Stimulated activated CD8-positive, alpha-beta memory T cell treated with anti-CD3 and anti-CD28 coated beads, Interleukin-7, amount 100 ng/mL, for 1 hour (primary cell): Measurements from ENCODE around the gene TOM1L2.
A peak's percentile ranks its signal among the peaks of the same experiment; 100 is the strongest.
"Not testable (repeated sequence)": the region's sequence is repeated elsewhere in the genome, so short reads cannot be mapped to it uniquely, and the experiment has no call there.

Experiments
- DNase-seq, 2 donors: peaks; one replicate each; pipeline ENCODE4 v3.0.0-alpha.2; 2020; ENCODE audit warnings: low read depth in 2 of 2

The TOM1L2 gene

GRCh38 chr17:17819561-17819995 lies 152.6 kb downstream of the TOM1L2 start:
- DNase-seq: no peak

DNA sequence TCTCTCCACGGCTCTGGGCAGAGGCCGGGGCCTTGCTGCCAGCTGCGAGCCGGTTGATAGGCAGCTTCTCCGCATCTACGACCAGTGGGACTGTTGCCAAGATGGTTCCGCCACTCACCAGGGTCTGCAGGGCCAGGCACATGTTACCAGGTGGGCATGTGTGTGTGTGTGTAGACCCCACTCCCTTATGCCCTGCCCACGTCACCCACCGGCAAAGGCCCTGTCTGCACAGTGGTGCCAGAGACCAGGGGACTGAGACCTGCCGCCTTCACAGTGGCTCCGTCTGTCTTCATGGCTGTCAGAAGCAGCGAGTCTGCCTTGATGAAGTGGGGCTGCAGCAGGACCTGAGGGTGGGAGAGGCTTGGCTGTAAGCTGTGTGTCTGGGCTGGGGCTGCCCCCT lies 153.1 kb downstream of the TOM1L2 start:
- DNase-seq: no peak

GRCh38 chr17:17818088-17818526 lies 154.1 kb downstream of the TOM1L2 start:
- DNase-seq: no peak

DNA sequence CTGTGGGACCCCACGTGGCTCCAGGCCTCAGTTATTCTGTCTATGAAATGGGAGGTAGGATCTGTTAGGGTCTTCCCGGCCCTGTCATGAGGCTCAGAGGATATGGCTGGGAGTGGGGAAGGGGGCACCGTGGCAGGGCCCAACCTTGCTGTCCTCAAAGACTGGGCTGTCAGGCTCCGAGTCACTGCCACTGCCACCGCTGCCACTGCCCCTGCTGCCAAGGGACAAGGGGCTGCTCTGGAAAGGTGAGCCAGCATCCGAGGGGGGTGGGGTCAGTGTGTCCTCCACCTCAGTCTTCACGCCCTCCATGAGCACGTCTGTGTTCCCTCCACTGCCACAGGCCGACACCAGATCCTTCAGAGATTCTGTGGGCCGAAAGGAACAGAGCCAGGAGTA lies 154.7 kb downstream of the TOM1L2 start:
- DNase-seq: no peak

GRCh38 chr17:17816831-17817551 lies 155.2 kb downstream of the TOM1L2 start:
- no peak for DNase-seq

- DNase-seq: no peak
These were observed 155.9 kb downstream of the TOM1L2 start for GRCh38 chr17:17816240-17816814.

- DNase-seq: no peak
These were observed 156.6 kb downstream of the TOM1L2 start for GRCh38 chr17:17815436-17816200.

DNA sequence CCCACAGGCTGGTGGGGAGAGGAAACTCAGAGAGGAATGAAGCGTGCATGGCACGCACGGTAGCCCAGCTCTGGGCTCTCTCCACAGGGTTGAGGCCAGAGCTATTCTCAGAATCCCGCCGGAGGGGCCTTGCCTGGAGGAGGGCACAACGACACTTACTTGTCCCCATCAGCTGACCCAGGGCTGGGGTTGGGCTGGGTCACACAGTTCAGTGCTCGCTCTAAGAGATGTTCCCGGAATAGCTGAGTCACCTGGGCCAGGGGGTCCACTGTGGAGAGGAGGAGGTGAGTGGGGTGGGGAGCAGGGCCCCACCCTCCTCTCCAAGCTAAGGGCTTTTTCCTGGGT lies 157.2 kb downstream of the TOM1L2 start:
- DNase-seq: no peak

DNA sequence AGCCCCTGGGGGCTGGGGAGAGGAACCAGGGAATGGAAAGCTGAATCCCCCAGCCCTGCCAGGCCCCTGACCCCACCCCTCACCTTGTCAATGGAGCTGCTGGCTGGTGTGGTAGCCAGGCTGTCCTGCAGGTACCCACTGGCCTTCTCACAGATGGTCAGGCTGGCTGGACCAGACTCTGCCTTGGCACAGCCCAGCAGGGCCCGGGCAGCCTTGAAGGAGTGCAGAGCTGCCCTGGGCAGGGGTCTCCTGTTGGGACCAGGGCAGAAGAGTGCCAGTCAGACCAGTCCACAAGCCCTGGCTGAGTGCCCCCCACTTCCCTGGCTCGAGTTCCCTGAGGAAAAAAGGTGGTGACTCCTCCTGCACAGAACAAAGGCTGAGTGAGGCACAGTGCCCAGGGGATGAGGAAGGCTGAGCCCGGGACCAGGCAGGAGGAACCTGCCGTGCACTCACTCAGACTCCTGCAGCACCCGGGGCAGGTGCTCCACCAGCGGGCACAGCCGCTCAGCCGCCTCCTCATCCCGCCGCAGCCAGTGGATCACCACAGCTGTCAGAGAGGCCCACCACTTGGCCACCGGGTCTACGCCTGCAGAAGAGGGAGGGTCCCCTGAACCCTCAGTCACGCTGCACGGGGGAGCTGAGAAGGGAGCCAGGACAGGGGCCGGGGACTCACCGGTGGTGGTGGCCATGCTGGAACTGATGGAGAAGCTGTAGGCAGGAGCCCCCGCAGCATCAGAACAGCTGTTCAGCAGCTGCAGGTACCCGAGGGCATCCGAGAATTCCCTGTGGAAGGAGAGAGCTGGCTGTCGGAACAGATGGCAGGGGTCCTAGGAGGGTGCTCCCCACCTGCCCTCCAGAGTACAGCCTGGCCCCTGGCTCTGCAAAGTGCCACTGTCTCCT lies 157.8 kb downstream of the TOM1L2 start:
- DNase-seq: no peak

GRCh38 chr17:17813725-17814095 lies 158.5 kb downstream of the TOM1L2 start:
- no peak for DNase-seq

- DNase-seq: no peak
These were observed 159.0 kb downstream of the TOM1L2 start for GRCh38 chr17:17813055-17813724.

DNA sequence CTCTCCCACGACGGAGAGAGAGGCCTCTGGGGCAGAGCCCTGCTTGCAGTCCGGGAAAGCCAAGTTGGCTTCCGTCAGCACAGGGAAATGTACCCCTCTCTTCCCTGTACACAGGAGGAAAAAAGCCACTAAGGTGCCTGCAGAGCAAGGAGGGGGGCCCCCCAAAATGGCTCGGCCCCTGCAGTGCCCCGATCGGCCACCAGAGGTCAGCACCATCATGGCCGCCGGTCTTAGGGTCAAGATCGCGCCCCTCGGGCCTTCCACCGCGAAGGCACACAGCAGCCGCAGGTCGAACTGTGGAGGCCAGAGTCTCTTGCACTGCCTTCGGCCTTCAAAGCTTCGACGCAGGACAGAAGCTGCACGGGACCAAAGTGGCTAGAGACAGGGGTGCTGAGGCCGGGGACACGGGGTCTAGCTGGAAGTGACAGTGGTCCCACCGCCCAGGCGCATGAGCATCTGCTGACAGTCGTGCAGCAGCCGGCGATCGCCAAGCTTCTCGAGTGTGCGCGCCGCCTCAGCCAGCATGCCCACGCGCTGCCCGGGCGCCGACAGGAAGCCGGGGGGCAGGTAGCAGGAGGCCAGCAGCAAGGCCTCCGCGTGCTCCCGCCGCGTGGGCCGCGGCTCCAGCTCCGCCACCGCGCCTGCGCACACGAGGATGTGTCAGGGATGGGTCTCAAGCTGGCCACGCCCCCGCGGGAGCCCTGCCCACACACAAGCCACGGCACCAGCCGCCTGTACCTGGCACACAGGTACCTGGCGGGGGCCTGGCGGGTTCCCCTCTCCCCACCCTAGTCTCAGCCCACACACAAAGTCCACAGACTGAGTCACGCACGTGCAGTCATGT lies 159.8 kb downstream of the TOM1L2 start:
- peak; percentile 46 to 60 for DNase-seq

GRCh38 chr17:17811381-17812210 lies 160.6 kb downstream of the TOM1L2 start:
- no peak for DNase-seq

DNA sequence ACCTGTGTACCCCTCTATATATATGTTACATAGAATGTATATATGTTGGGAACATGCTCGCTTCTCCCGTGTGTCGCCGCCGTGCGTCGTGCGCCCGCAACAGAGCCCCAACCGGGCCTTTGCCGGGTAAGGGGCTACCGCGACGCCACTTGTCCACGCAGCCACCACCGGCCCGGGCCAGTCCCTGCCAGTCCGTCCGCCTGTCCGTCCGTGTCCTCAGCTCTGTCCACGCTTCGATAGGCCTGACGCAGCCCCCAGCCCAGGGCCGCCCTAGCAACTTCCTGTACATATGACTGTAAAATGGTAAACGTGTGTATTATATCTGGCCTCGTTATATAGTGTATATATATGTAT lies 161.3 kb downstream of the TOM1L2 start:
- no peak for DNase-seq

DNA sequence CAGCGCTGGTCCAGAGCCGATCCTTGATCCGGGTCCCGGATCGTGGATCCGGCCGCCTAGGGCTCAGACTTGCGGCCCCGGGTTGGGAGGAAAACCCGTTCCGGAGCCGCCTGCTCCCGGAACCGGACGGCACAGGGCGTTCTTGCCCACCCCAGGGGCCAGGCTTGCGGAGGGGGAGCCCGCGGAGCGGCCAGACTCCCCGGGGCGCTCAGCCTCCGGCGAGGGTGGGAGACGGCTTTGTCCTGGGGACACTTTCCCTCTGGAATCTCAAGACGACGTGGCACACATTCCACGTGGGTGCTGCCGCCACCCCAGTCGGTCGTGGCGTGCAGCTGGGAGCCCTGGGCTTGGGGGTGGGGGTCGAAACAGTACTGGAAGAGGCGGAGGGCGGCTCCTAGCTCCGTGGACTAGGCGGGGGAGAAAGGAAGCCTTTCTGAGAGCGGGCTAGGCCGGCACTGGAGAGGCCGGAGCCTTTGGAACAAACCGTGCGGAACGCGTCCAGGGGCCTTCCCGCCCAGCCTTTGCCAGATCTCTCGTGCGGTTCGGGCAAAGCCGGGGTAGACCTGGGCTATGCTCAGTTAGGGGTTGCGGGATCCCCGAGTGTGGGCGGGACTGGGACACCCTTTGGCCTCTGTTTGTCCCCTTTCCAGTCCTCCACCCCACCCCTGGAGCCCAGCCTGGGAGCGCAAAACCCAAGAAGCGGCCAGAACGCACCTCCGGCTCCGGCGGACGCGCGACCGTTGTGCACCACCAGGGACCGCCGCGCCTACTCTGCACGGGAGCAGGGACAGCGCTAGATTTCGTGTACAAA lies 161.9 kb downstream of the TOM1L2 start:
- no peak for DNase-seq

- no peak for DNase-seq
These were observed 162.6 kb downstream of the TOM1L2 start for GRCh38 chr17:17809531-17810083.

- no peak for DNase-seq
These were observed 163.3 kb downstream of the TOM1L2 start for GRCh38 chr17:17808706-17809432.

DNA sequence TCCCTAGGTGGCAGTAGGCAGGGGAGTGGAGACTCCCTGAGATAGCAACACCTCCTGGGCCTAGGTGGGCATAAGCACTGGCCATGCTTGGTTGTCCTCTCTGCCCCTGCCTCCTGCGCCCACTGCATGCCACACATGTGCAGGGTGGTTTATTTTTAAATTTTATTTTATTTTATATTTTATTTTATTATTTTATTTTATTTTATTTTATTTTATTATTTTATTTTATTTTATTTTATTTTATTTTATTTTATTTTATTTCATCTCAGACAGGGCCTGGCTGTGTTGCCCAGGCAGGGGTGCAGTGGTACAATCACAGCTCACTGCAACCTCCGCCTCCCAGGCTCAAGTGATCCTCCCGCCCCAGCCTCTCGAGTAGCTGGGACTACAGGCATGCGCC lies 164.0 kb downstream of the TOM1L2 start:
- not testable (repeated sequence) for DNase-seq
